Testis (tissue), 3 donors: ENCODE results near the gene RNF175. TPM values are rescaled to one million over a fixed set of nuclear protein-coding genes. Genes with fewer than 3 reads are reported as not detected.
"Not testable (repeated sequence)": the region's sequence is repeated elsewhere in the genome, so short reads cannot be mapped to it uniquely, and the experiment has no call there.

Source experiments
- DNase-seq: peaks from one replicate; pipeline ENCODE4 v3.0.0-alpha.2; 2019
- H3K27ac ChIP-seq, 2 donors: fragments of 200-600 bp; sonication (generic); one replicate each; pipeline ENCODE4 v1.5.1; 2019
- H3K27me3 ChIP-seq: fragments of 200-600 bp; sonication (generic); one replicate; pipeline ENCODE4 v1.5.1; 2019
- H3K36me3 ChIP-seq: fragments of 200-600 bp; sonication (generic); one replicate; pipeline ENCODE4 v1.5.1; 2017; ENCODE audit warnings: low read depth; ENCODE audit errors: missing control alignments
- H3K4me1 ChIP-seq: fragments of 200-600 bp; sonication (generic); one replicate; pipeline ENCODE4 v1.5.1; 2019
- H3K4me3 ChIP-seq, 2 donors: fragments of 200-600 bp; sonication (generic); one replicate each; pipeline ENCODE4 v1.5.1; 2017 to 2019
- H3K9me3 ChIP-seq: fragments of 200-600 bp; sonication (generic); one replicate; pipeline ENCODE4 v1.5.1; 2017
- POLR2A ChIP-seq: fragments of 450-650 bp; IDR thresholded peaks from one replicate; pipeline ENCODE4 v1.6.1; 2017; ENCODE audit warnings: antibody characterized with exemption, mild to moderate bottlenecking, moderate library complexity
- WGBS, 2 donors: methylation state at CpG; one replicate each; pipeline ENCODE4 v1.1.5; 2018; 5-methylcytosine and 5-hydroxymethylcytosine counted together
- intact Hi-C: fragments of 100-400 bp; cut with DNase I; formaldehyde crosslinking; loops from one replicate; pipeline ENCODE4 v1.15.1; 2023; ENCODE audit warnings: low total_unique reads
- polyA plus RNA-seq: library from polyadenylated mRNA; stranded (reverse); fragments of 350-450 nt; fragmentation: Illumina TruSeq; extraction: RNeasy Lipid Tissue Mini Kit (QIAGEN cat#74804); gene quantifications from one replicate; pipeline ENCODE4 v1.2.3, GENCODE V29; 2014; ENCODE audit warnings: low read depth, low replicate concordance; ENCODE audit not compliant: insufficient read depth
- total RNA-seq, 2 donors: library from RNA; depleted of rRNA; stranded (reverse); fragments of >200 nt; gene quantifications; one replicate each; pipeline ENCODE4 v1.2.3, GENCODE V29; 2016
- TF ChIP-seq, protein P1 (sequence below), 3 experiments: fragments of 450-650 bp in 2 of 3; fragments of 200-600 bp in 1 of 3; sonication (generic) in 1 of 3; IDR thresholded peaks; one replicate each; pipeline ENCODE4 v1.5.1; 2016 to 2019; ENCODE audit warnings: antibody characterized with exemption in 3 of 3, mild to moderate bottlenecking in 2 of 3, moderate library complexity in 1 of 3

Gene RNF175
- total and polyA plus RNA-seq, 3 donors from 2014 or later: 0.63 to 3.0 (median 0.99) TPM

GRCh38 chr4:153668647-153669046 lies 91.2 kb downstream of the RNF175 start:
- no peak for DNase-seq
- Histone ChIP-seq H3K27ac (no peak overlapping the region), H3K27me3 (no peaks in the 10 kb centered on the region), H3K4me3 (no peak overlapping the region), H3K36me3 (no peaks in the 10 kb centered on the region), H3K9me3 (no peaks in the 10 kb centered on the region), H3K4me1 (no peaks in the 10 kb centered on the region)
- WGBS, 2 donors: 79 to 86% methylated on average over 2 of the region's 2 CpGs
- no peak for TF ChIP-seq POLR2A
- TF ChIP-seq, protein P1, sequence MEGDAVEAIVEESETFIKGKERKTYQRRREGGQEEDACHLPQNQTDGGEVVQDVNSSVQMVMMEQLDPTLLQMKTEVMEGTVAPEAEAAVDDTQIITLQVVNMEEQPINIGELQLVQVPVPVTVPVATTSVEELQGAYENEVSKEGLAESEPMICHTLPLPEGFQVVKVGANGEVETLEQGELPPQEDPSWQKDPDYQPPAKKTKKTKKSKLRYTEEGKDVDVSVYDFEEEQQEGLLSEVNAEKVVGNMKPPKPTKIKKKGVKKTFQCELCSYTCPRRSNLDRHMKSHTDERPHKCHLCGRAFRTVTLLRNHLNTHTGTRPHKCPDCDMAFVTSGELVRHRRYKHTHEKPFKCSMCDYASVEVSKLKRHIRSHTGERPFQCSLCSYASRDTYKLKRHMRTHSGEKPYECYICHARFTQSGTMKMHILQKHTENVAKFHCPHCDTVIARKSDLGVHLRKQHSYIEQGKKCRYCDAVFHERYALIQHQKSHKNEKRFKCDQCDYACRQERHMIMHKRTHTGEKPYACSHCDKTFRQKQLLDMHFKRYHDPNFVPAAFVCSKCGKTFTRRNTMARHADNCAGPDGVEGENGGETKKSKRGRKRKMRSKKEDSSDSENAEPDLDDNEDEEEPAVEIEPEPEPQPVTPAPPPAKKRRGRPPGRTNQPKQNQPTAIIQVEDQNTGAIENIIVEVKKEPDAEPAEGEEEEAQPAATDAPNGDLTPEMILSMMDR (IDR thresholded peaks at IDR 0.05): no peak
- intact Hi-C loops: no loop called here

GRCh38 chr4:153666505-153666904 lies 93.3 kb downstream of the RNF175 start:
- intact Hi-C loops, H3K4me1 ChIP-seq, H3K27ac ChIP-seq, H3K27me3 ChIP-seq, H3K4me3 ChIP-seq, H3K9me3 ChIP-seq, H3K36me3 ChIP-seq, DNase-seq: not testable (repeated sequence)
- WGBS, 2 donors: 57 to 64% methylated on average over 1 of the region's 1 CpG

DNA sequence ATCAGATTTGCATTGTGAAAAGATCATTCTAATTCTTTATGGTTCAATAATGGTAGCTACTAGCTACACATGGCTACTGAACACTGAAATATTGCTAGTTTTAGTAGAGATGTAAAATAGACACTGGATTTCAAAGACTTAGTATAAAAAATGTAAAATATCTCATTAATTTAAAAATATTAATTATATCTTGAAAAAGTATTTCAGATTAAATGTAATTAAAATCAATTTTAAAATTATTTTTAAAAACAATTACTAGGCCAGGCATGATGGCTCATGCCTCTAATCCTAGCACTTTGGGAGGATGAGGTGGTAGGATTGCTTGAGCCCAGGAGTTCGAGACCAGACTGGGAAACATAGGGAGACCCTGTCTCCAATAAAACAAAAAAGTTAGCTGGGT lies 96.2 kb downstream of the RNF175 start:
- no peak overlapping the region for H3K27ac ChIP-seq
- 91 to 95% methylated on average over 1 of the region's 1 CpG for WGBS, 2 donors
- no peaks in the 10 kb centered on the region for H3K9me3 ChIP-seq
- no peaks in the 10 kb centered on the region for H3K27me3 ChIP-seq
- no peaks in the 10 kb centered on the region for H3K36me3 ChIP-seq
- no peak overlapping the region for H3K4me3 ChIP-seq
- TF ChIP-seq POLR2A: no peak
- TF ChIP-seq, protein P1 (IDR thresholded peaks at IDR 0.05): no peak
- no peak for DNase-seq
- H3K4me1 ChIP-seq: no peaks in the 10 kb centered on the region
- intact Hi-C loops: no loop called here

DNA sequence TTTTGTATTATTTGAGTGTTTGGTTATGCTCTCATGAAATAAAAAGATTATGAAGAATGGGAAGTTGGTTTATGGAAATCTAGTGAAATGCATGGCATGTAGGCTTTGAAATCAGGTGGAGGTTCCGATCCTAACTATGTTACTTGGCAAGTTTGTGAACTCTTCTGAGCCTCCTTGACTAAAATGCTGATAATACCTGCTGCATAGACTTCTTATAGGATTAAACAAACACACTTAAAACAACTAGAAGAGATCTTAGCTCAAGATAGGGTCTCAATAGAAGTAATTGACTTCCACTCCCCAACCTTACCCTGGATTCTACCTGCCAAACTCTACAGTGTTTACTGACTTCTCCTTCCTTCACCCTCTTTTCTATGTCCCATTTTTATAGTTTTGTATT lies 97.9 kb downstream of the RNF175 start:
- H3K4me1 ChIP-seq: no peaks in the 10 kb centered on the region
- no peak for DNase-seq
- H3K27me3 ChIP-seq: no peaks in the 10 kb centered on the region
- no peak for TF ChIP-seq POLR2A
- TF ChIP-seq, protein P1 (IDR thresholded peaks at IDR 0.05): no peak
- no peak overlapping the region for H3K4me3 ChIP-seq
- 88 to 98% methylated on average over 1 of the region's 1 CpG for WGBS, 2 donors
- no peaks in the 10 kb centered on the region for H3K36me3 ChIP-seq
- no peak overlapping the region for H3K27ac ChIP-seq
- intact Hi-C loops: no loop called here
- no peaks in the 10 kb centered on the region for H3K9me3 ChIP-seq

DNA sequence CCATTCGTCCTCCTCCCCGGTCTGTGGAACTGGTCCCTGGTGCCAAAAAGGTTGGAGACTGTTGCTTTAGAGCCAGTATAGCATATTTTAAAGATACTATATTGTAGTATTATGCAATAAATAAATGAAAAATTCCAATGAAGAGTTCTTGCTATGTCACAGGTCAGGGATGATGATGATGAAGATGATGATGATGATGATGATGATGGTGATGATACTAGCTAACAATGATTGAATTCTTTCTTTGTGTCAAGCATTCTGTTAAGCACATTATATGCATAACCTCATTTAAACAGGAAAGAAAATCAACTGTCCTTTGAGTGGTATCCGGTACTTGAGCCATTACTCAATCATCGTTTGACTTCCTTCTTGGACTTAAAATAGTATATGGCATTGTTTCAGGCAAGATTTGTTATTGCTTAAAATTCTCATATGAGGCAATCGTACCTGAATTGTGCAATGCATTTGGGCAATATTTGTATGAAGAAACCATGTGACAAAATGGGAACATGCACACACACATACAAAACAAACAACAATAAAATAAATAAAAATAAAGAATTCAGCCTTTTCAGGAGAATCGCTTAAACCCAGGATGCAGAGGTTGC lies 98.5 kb downstream of the RNF175 start:
- no peak overlapping the region for H3K4me3 ChIP-seq
- no peaks in the 10 kb centered on the region for H3K9me3 ChIP-seq
- peak overlapping the region in 1 of 2 donors; percentile 39 for H3K27ac ChIP-seq
- H3K27me3 ChIP-seq: no peaks in the 10 kb centered on the region
- no peaks in the 10 kb centered on the region for H3K36me3 ChIP-seq
- intact Hi-C loops: no loop called here
- no peak for DNase-seq
- H3K4me1 ChIP-seq: no peaks in the 10 kb centered on the region
- TF ChIP-seq, protein P1 (IDR thresholded peaks at IDR 0.05): no peak
- no peak for TF ChIP-seq POLR2A
- WGBS, 2 donors: 85 to 88% methylated on average over 6 of the region's 6 CpGs

Other genes starting within 250 kb of the RNF175 start
- gene TLR2, start 75.7 kb downstream of the RNF175 start, total RNA-seq: 10 to 100 TPM in 1 of 2 donors, 1 to 10 TPM in 1; 8.7 to 12.0 TPM
- gene TLR2, start 75.7 kb downstream of the RNF175 start, polyA plus RNA-seq: 5.4 TPM
- gene SFRP2, start 29.1 kb upstream of the RNF175 start, total RNA-seq: 1 to 10 TPM in 1 of 2 donors, under 1 TPM in 1; 0.39 to 1.2 TPM
- 65.6 TPM for gene SFRP2, start 29.1 kb upstream of the RNF175 start, polyA plus RNA-seq